ENCODE results near the gene LRRC7. TPM values are rescaled to one million over a fixed set of nuclear protein-coding genes. Genes with fewer than 3 reads are reported as not detected.

Gene LRRC7
- total RNA-seq, 2 donors from 2014 or later = not detected

GRCh38 chr1:69568421-69569174 lies 876 bp downstream of the LRRC7 start:
- ATAC-seq = no peak
- H3K36me3 Mint-ChIP-seq = peaks cover 10% of the 10 kb centered on the region
- no peak overlapping the region for H3K4me3 Mint-ChIP-seq
- no peaks in the 10 kb centered on the region for H3K9me3 Mint-ChIP-seq
- peaks cover 0 to 5% of the 10 kb centered on the region in 2 donors for H3K4me1 Mint-ChIP-seq (ENCODE audit: low read depth in 2 of 2)
- no peak for DNase-seq (ENCODE audit: low spot score)
- peaks cover 20 to 29% of the 10 kb centered on the region in 2 donors for H3K27me3 Mint-ChIP-seq
- no peak overlapping the region for H3K27ac Mint-ChIP-seq

GRCh38 chr1:69569175-69569541 lies 1.4 kb downstream of the LRRC7 start:
- no peak for ATAC-seq
- peaks cover 10% of the 10 kb centered on the region for H3K36me3 Mint-ChIP-seq
- H3K27ac Mint-ChIP-seq = no peak overlapping the region
- H3K27me3 Mint-ChIP-seq = peaks cover 20 to 29% of the 10 kb centered on the region in 2 donors
- peaks cover 0 to 5% of the 10 kb centered on the region in 2 donors for H3K4me1 Mint-ChIP-seq (ENCODE audit: low read depth in 2 of 2)
- no peak for DNase-seq (ENCODE audit: low spot score)
- no peak overlapping the region for H3K4me3 Mint-ChIP-seq
- no peaks in the 10 kb centered on the region for H3K9me3 Mint-ChIP-seq

DNA sequence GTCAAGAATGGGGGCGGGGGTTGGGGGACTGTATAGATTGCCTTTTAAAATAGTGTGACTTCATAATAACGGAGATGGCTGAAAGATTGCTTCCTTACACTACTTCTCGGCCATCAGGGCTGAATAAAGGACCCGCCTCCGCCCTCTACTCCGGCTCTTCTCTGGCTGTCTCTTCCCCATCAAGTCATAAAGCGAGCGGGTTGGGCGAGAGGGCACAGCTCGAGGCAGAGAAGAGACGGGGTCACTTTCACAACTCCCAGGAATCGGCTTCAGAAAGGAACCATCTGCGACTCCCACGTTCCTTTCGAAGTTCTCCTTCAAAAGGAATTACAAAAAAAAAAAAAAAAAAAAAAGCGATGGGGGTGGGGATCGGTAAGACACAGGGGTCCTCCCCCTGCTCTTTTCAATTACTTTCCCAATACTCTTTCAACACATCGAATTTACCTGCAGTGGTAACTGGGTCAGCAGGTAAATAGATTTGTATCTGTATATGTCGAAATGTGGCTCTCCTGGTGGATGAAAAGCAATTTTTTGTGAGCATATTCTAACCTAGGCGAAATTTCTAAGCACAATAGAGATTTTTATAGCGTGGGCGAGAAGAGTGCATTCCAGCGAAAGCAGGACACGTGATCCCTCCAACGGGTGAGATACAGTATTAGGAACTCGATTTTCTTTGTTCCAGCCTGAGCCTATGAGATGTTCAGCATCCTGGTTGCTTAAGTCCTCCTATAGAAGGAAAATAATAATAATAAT lies 2.0 kb downstream of the LRRC7 start:
- Mint-ChIP-seq H3K36me3 (peaks cover 10% of the 10 kb centered on the region), H3K4me3 (no peak overlapping the region), H3K27me3 (peaks cover 20 to 29% of the 10 kb centered on the region in 2 donors), H3K4me1 (ENCODE audit: low read depth in 2 of 2) (peaks cover 0 to 5% of the 10 kb centered on the region in 2 donors), H3K27ac (no peak overlapping the region), H3K9me3 (no peaks in the 10 kb centered on the region)
- DNase-seq (ENCODE audit: low spot score) (no peak), ATAC-seq (no peak)

DNA sequence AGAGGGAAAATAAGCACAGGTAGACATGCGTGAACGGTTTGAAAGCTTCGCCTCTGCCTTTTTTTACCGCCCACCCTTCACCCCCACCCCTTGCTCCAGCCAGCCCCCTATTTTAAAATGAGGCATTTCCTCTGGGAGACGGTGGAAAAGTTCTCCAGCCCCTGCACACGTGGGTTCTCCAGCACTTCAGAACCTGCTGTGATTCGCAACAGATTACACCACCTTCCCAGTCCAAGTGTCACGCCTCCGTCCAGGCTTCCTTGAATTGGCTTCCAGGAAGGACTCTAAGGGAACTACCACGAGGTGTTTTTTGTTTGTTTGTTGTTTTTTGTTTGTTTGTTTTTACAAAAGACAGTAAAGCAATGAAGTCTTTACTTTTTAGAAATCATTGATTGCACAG lies 2.6 kb downstream of the LRRC7 start:
- ATAC-seq (no peak), DNase-seq (ENCODE audit: low spot score) (no peak)
- H3K9me3 Mint-ChIP-seq = no peaks in the 10 kb centered on the region
- H3K36me3 Mint-ChIP-seq = peaks cover 10% of the 10 kb centered on the region
- peaks cover 0 to 5% of the 10 kb centered on the region in 2 donors for H3K4me1 Mint-ChIP-seq (ENCODE audit: low read depth in 2 of 2)
- H3K27me3 Mint-ChIP-seq = peaks cover 20 to 29% of the 10 kb centered on the region in 2 donors
- no peak overlapping the region for H3K4me3 Mint-ChIP-seq
- no peak overlapping the region for H3K27ac Mint-ChIP-seq

DNA sequence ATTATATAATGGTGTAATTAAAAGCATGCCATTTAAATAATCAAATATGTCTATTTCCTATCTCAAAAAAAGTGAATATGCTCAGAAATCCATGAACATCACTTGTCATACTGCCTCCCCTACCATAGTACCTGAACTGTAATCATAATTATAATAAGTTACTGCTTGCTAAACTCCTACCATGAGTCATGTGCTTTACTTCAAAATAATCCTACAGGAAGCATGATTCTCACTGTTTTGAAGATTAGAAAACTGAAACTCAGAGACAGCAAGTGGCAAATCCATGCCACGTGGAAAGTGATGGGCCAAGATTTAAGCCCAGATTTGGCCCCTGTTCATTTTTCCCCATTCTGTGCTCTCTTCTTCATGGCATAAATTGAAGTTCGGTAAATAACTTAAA lies 5.2 kb downstream of the LRRC7 start:
- no peak overlapping the region for H3K27ac Mint-ChIP-seq
- H3K9me3 Mint-ChIP-seq = no peaks in the 10 kb centered on the region
- no peak overlapping the region for H3K4me3 Mint-ChIP-seq
- DNase-seq (ENCODE audit: low spot score) (no peak), ATAC-seq (no peak)
- peaks cover 5% of the 10 kb centered on the region for H3K36me3 Mint-ChIP-seq
- H3K27me3 Mint-ChIP-seq = peaks cover 8 to 13% of the 10 kb centered on the region in 2 donors
- no peaks in the 10 kb centered on the region for H3K4me1 Mint-ChIP-seq (ENCODE audit: low read depth in 2 of 2)

- ATAC-seq (no peak), DNase-seq (ENCODE audit: low spot score) (no peak)
- Mint-ChIP-seq H3K9me3 (no peaks in the 10 kb centered on the region), H3K36me3 (peaks cover 2% of the 10 kb centered on the region), H3K27me3 (peaks cover 4% of the 10 kb centered on the region in 2 donors), H3K27ac (no peak overlapping the region), H3K4me1 (ENCODE audit: low read depth in 2 of 2) (no peaks in the 10 kb centered on the region), H3K4me3 (no peak overlapping the region)
Observed at GRCh38 chr1:69573911-69574310, 6.2 kb downstream of the LRRC7 start.

- Mint-ChIP-seq H3K27me3 (no peaks in the 10 kb centered on the region), H3K4me3 (no peak overlapping the region), H3K4me1 (ENCODE audit: low read depth in 2 of 2) (no peaks in the 10 kb centered on the region), H3K27ac (no peak overlapping the region), H3K36me3 (no peaks in the 10 kb centered on the region), H3K9me3 (peaks cover 10% of the 10 kb centered on the region)
- ATAC-seq (no peak), DNase-seq (ENCODE audit: low spot score) (no peak)
Observed at GRCh38 chr1:69585666-69586065, 17.9 kb downstream of the LRRC7 start.

- no peaks in the 10 kb centered on the region for H3K4me1 Mint-ChIP-seq (ENCODE audit: low read depth in 2 of 2)
- ATAC-seq (no peak), DNase-seq (ENCODE audit: low spot score) (no peak)
- H3K27me3 Mint-ChIP-seq = no peaks in the 10 kb centered on the region
- no peak overlapping the region for H3K4me3 Mint-ChIP-seq
- H3K9me3 Mint-ChIP-seq = peaks cover 9% of the 10 kb centered on the region
- H3K27ac Mint-ChIP-seq = no peak overlapping the region
- H3K36me3 Mint-ChIP-seq = no peaks in the 10 kb centered on the region
Observed at GRCh38 chr1:69587391-69587790, 19.7 kb downstream of the LRRC7 start.

- Mint-ChIP-seq H3K27me3 (no peaks in the 10 kb centered on the region), H3K4me1 (ENCODE audit: low read depth in 2 of 2) (no peaks in the 10 kb centered on the region), H3K27ac (no peak overlapping the region), H3K4me3 (no peak overlapping the region), H3K36me3 (no peaks in the 10 kb centered on the region), H3K9me3 (peaks cover 12% of the 10 kb centered on the region)
- ATAC-seq (no peak), DNase-seq (ENCODE audit: low spot score) (no peak)
Observed at GRCh38 chr1:69589799-69590198, 22.1 kb downstream of the LRRC7 start.

DNA sequence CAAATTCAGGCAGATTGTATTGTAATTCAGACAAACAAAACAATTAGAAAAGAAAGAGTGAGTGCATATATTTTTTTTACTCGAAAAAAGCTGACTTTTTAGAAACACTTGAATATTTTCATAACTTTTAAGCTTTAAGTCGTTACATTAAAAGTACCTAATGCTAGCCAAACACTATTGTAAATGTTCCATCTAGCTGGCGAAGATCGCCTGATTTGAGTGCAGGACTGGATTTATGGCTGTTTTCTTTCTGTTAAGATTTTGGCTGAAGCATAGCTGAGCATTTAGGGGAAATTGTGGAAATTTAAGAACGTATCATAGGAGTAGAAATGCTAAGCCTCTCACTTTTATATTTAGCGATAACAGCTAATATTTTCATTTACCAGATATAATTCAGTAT lies 24.6 kb downstream of the LRRC7 start:
- H3K9me3 Mint-ChIP-seq = peaks cover 10% of the 10 kb centered on the region
- no peak overlapping the region for H3K4me3 Mint-ChIP-seq
- H3K4me1 Mint-ChIP-seq (ENCODE audit: low read depth in 2 of 2) = no peaks in the 10 kb centered on the region
- H3K27ac Mint-ChIP-seq = no peak overlapping the region
- no peaks in the 10 kb centered on the region for H3K36me3 Mint-ChIP-seq
- no peak for DNase-seq (ENCODE audit: low spot score)
- H3K27me3 Mint-ChIP-seq = no peaks in the 10 kb centered on the region
- ATAC-seq = no peak

DNA sequence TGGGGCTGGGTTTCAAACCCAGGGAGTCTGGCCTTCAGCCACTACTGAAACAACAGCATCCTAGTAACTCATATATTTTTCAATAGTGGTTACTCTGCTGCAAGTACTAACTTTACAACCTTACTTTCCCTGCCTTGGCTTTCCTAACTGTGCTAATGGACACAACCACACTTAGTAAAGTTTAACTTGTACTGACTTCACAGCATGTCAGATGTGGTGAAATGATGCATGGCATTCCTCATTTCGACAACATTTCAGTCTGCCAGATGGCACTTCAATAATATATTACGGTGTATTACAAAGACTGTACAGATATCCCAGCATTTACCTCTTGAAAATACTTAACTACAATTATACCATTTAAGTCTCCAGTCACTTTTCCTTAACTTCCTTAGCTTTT lies 27.8 kb downstream of the LRRC7 start:
- no peaks in the 10 kb centered on the region for H3K4me1 Mint-ChIP-seq (ENCODE audit: low read depth in 2 of 2)
- ATAC-seq (no peak), DNase-seq (ENCODE audit: low spot score) (no peak)
- H3K27ac Mint-ChIP-seq = no peak overlapping the region
- no peak overlapping the region for H3K4me3 Mint-ChIP-seq
- H3K9me3 Mint-ChIP-seq = peaks cover 6% of the 10 kb centered on the region
- no peaks in the 10 kb centered on the region for H3K27me3 Mint-ChIP-seq
- H3K36me3 Mint-ChIP-seq = no peaks in the 10 kb centered on the region

DNA sequence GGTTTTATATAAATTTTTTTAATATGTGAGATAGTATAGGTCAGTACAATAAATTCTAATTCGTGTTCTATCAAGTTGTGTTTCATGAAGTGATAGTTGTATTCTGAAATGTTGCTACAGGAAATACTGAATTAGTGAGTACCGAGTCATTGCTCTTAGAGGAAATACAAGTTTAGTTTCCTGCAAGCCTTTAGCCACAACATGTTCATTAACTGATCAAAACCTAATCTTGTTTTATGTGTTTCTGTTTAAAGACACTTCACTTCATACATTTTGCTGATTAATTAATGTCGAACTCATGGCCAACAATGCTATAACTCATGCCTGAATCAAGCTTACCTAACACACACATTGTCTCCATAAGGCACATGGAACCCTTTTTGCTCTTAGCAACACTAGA lies 43.6 kb downstream of the LRRC7 start:
- Mint-ChIP-seq H3K4me3 (no peak overlapping the region), H3K9me3 (peaks cover 9% of the 10 kb centered on the region), H3K27me3 (no peaks in the 10 kb centered on the region), H3K4me1 (ENCODE audit: low read depth in 2 of 2) (no peaks in the 10 kb centered on the region), H3K36me3 (no peaks in the 10 kb centered on the region), H3K27ac (no peak overlapping the region)
- DNase-seq (ENCODE audit: low spot score) (no peak), ATAC-seq (no peak)

DNA sequence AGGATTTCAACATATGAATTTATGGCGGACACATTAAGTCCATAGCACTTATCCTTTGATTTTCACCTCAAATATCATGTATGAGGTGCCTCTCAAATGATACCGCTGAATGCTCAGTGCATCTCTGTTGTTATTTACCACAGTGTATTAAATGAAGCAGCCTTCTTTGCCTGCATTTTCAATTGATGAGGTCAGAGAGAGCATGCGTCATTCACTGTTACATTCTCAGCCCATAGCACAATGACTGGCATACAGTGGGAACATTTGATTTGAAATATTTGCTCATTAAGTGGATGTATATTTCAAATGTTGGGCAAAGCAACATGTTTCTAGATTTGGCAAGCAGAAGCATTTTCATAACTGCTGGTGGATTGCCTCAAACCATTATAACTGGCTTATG lies 45.7 kb downstream of the LRRC7 start:
- Mint-ChIP-seq H3K9me3 (peaks cover 13% of the 10 kb centered on the region), H3K27ac (no peak overlapping the region), H3K36me3 (no peaks in the 10 kb centered on the region), H3K4me3 (no peak overlapping the region), H3K4me1 (ENCODE audit: low read depth in 2 of 2) (no peaks in the 10 kb centered on the region), H3K27me3 (no peaks in the 10 kb centered on the region)
- DNase-seq (ENCODE audit: low spot score) = no peak
- ATAC-seq = no peak

DNA sequence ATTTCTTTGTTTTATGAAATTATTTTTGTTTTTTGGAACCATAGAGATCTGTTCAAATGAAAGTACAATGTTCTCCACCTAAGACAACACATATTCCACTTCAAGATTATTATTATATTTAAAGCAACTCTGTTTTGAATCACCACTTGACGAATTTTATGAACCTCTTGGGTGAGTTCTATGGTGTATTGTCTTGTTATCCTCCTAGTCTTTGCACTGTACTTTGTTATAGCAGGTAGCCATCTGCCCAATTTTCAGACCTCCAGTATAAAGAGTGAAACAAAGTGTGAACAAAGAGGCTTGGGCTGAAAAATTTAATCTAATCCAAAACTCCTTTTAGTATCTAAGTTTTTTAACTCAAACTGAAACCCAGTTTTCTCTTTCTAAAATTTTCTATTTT lies 71.0 kb downstream of the LRRC7 start:
- DNase-seq (ENCODE audit: low spot score) = no peak
- H3K9me3 Mint-ChIP-seq = peaks cover 14% of the 10 kb centered on the region
- H3K27me3 Mint-ChIP-seq = no peaks in the 10 kb centered on the region
- H3K36me3 Mint-ChIP-seq = no peaks in the 10 kb centered on the region
- no peaks in the 10 kb centered on the region for H3K4me1 Mint-ChIP-seq (ENCODE audit: low read depth in 2 of 2)
- no peak overlapping the region for H3K27ac Mint-ChIP-seq
- H3K4me3 Mint-ChIP-seq = no peak overlapping the region
- ATAC-seq = no peak
